AG04449 (cell line): ENCODE results near the gene STK4.
"Not testable (repeated sequence)": the region's sequence is repeated elsewhere in the genome, so short reads cannot be mapped to it uniquely, and the experiment has no call there.

Source experiments
- CTCF ChIA-PET: fragments of 350-600 bp; formaldehyde crosslinking; extraction: SDS; loops from one replicate; lab custom pipeline; 2021; ENCODE audit warnings: antibody characterized with exemption; lab: Yijun Ruan, JAX
- POLR2A ChIA-PET: fragments of 400-600, 350-600 bp; formaldehyde crosslinking; extraction: SDS; loops from one replicate; lab custom pipeline; 2020; ENCODE audit warnings: antibody characterized with exemption, inconsistent platforms; lab: Yijun Ruan, JAX
- DNase-seq: peaks from one replicate; pipeline ENCODE4 v3.0.0-alpha.2; 2010; ENCODE audit warnings: low read depth, low spot score
- H3K4me3 ChIP-seq: 2 replicates; pipeline ENCODE4 v1.5.1; 2011; ENCODE audit warnings: low read depth, mild to moderate bottlenecking, control low read depth, low read length
- CTCF ChIP-seq: IDR thresholded peaks from one replicate; pipeline ENCODE4 v1.5.1; 2011; ENCODE audit warnings: mild to moderate bottlenecking, moderate library complexity, low read length, control low read depth, inconsistent platforms; ENCODE audit not compliant: insufficient read depth; ENCODE audit errors: missing control alignments

STK4 gene

DNA sequence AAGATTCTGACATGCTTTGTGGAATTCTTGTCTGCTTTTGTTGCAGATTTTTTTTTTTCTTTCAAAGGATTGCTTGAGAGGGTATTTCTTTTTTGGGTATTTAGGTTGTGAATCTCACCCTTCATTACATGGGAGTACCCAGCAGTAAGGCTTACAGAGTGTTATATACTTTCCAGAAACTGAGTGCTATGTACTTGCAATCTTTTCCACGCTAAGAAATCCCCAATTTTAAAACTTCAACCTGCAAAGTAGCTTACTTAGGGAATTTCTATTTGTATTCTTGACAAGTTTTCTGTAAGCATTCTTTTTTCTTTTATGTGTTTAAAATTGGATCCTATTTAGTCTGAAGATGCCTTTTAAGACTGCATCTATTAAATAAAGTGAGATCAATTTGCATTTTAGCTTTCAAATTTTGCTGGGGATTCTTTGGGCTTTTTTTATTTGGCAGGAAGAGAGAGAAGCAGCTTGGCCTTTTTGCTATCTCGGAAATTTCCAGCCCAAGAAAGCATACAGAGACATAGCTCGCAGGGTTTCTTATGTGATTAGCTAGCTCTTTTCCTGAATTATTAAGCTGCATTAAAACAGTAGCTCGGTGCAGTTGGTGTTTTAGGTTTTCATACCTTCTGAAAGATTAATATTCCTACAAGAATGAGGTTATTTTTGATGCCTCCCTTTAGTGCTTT lies 92.0 kb downstream of the STK4 start:
- no peak for TF ChIP-seq CTCF
- no peak for DNase-seq
- POLR2A ChIA-PET = no interaction called here
- CTCF ChIA-PET = interaction anchor here (1.6 to 11.7 kb wide), 2 partner anchors 18 to 38 kb away, joined by 13 to 146 read pairs; no protein-coding TSS in a partner anchor
- H3K4me3 ChIP-seq = no peak overlapping the region

DNA sequence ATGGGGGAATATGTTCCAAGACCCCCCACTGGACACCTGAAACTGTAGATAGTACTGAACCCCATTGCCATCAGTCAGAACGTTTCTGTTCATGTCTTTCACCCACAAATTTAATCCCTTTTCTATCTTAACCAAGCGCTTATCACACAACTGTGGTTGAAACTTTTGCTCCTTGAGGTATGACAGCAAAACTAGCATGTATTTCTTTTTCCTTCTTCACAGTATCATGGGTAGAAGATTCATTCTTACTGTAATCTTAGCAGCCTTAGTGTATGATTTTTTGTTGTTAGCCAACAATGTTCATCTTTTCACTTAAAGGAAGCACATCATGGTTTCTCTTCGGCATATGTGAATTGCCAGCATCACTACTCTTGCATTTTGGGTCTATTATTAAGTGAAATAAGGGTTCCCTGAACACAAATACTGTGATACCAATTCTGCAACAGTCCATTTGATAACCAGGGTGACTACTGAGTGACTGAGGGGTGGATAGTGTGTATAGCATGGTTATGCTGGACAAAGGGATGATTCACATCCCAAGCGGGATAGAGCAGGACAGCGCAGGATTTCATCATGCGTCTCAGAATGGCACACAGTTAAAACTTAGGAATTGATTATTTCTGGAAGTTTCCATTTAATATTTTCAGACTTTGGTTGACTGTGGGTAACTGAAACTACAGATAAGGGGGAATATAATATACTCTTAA lies 92.9 kb downstream of the STK4 start:
- DNase-seq = no peak
- TF ChIP-seq CTCF = no peak
- no peak overlapping the region for H3K4me3 ChIP-seq
- CTCF ChIA-PET = interaction anchor here (0.8 to 11.7 kb wide), 5 partner anchors 15 to 47 kb away, joined by 3 to 146 read pairs (median 13); no protein-coding TSS in a partner anchor
- POLR2A ChIA-PET = no interaction called here

- DNase-seq = no peak
- ChIA-PET CTCF (interaction anchor here (0.7 to 3.3 kb wide), 8 partner anchors 10 to 259 kb away, joined by 3 to 15 read pairs (median 4); no protein-coding TSS in a partner anchor), POLR2A (no interaction called here)
- TF ChIP-seq CTCF = no peak
- no peak overlapping the region for H3K4me3 ChIP-seq
Observed at GRCh38 chr20:45060294-45060693, 94.0 kb downstream of the STK4 start.

DNA sequence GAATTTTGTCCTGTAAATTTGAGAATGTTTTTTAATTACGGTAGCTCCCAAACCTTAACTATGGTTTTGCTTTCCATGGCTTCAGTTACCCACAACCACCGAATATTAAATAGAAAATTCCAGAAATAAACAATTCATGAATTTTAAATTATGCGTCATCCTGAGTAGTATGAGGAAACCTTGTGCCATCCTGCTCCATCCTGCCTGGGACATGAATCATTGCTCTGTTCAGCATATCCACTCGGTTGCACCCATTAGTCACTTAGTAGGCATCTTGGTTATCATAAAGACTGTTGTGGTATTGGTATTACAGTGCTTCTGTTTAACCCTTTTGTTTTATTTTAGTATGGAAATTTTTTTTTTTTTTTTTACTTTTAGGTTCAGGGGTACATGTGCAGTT lies 94.9 kb downstream of the STK4 start:
- ChIA-PET CTCF (interaction anchor here (0.9 to 3.3 kb wide), 9 partner anchors 9 to 258 kb away, joined by 3 to 15 read pairs (median 4); no protein-coding TSS in a partner anchor), POLR2A (no interaction called here)
- H3K4me3 ChIP-seq = no peak overlapping the region
- peak; percentile 61 for DNase-seq
- TF ChIP-seq CTCF = no peak

DNA sequence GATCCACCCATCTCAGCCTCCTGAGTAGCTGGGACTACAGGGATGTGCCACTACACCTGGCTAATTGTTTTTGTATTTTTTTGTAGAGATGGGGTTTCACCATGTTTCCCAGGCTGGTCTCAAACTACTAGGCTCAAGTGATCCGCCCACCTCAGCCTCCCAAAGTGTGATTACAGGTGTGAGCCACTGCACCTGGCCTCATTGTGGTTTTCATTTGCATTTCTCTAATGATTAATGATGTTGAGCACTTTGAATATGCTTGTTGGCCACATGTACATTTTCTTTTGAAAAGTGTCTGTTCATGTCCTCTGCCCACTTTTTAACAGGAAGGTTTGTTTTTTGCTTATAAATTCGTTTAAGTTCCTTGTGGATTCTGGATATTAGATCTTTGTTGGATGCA lies 96.8 kb downstream of the STK4 start:
- CTCF ChIA-PET = interaction anchor here (0.6 to 6.0 kb wide), 3 partner anchors 19 to 329 kb away, joined by 3 to 52 read pairs (median 21); no protein-coding TSS in a partner anchor
- POLR2A ChIA-PET, DNase-seq, H3K4me3 ChIP-seq: not testable (repeated sequence)

DNA sequence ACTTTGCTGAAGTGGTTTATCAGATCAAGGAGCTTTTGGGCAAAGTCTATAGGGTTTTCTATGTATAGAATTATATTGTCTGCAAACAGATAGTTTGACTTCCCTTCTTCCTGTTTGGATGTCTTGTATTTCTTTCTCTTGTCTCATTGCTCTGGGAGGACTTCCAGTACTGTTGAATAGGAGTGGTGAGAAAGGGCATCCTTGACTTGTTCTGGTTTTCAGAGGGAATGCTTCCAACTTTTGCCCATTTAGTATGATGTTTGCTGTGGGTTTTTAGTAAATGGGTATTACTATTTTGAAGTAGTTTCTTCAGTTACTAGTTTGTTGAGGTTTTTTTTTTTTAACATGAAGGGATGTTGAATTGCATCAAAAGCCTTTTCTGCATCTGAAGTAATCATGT lies 98.5 kb downstream of the STK4 start:
- CTCF ChIA-PET = interaction anchor here (1.0 to 6.0 kb wide), 3 partner anchors 21 to 38 kb away, joined by 3 to 52 read pairs (median 21); no protein-coding TSS in a partner anchor
- no peak for TF ChIP-seq CTCF
- POLR2A ChIA-PET = no interaction called here
- DNase-seq = no peak
- H3K4me3 ChIP-seq = no peak overlapping the region
